GM21528 (cell line): ENCODE measurements around the gene HSPA6.
"Not testable (repeated sequence)": the region's sequence is repeated elsewhere in the genome, so short reads cannot be mapped to it uniquely, and the experiment has no call there.

Source experiments
- ATAC-seq: cut with Tn5 transposase; IDR thresholded peaks from one replicate; pipeline ENCODE4 v1.9.1; 2021; ENCODE audit warnings: mild to moderate bottlenecking, moderate library complexity; ENCODE audit not compliant: unreplicated experiment, low FRiP score

Gene HSPA6

GRCh38 chr1:161502641-161503393 is 21.5 kb upstream of the HSPA6 start:
- ATAC-seq, result no peak

- no peak for ATAC-seq
These were observed 21.0 kb upstream of the HSPA6 start for GRCh38 chr1:161503394-161503748.

- ATAC-seq, result no peak
These were observed 18.7 kb upstream of the HSPA6 start for GRCh38 chr1:161505686-161506085.

DNA sequence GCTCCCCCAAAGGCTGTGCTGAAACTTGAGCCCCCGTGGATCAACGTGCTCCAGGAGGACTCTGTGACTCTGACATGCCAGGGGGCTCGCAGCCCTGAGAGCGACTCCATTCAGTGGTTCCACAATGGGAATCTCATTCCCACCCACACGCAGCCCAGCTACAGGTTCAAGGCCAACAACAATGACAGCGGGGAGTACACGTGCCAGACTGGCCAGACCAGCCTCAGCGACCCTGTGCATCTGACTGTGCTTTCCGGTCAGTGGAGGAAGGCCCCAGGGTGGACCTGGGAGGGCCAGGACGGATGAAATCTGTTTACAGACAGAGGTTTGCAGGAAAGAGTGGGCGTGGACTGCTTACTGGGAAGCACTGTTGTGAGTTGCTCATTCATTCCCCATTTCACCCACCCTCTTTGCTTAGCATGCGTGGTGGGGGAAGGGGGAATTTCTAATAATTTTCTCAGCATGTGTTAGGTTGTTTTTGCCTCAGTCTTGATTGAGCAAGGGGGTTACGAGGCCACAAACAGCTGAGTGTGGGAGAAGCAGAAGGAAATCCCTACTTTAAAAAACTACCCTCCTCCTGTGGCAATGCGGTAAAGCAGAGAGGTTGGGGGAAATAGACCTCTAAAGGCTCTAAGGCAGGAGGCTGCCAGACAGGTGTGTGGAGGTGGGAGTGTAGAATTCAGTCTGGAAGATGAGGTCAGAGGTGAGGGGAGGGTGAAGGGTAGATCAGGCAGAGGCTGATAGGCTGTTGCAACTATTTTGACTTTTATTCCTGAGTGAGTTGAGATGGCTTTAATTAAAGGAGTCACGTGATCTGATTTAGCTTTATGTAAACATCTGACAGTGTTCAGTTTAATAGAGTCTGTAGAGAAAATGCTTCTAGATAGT is 17.8 kb upstream of the HSPA6 start:
- no peak for ATAC-seq

- ATAC-seq, result no peak
These were observed 13.9 kb upstream of the HSPA6 start for GRCh38 chr1:161510477-161510876.

GRCh38 chr1:161511018-161511755 is 13.2 kb upstream of the HSPA6 start:
- ATAC-seq, result no peak

- no peak for ATAC-seq
These were observed 12.6 kb upstream of the HSPA6 start for GRCh38 chr1:161511756-161512060.

- not testable (repeated sequence) for ATAC-seq
These were observed 11.5 kb upstream of the HSPA6 start for GRCh38 chr1:161512636-161513447.

GRCh38 chr1:161513448-161513780 is 10.9 kb upstream of the HSPA6 start:
- not testable (repeated sequence) for ATAC-seq

GRCh38 chr1:161513953-161514352 is 10.4 kb upstream of the HSPA6 start:
- not testable (repeated sequence) for ATAC-seq

- not testable (repeated sequence) for ATAC-seq
These were observed 1.1 kb upstream of the HSPA6 start for GRCh38 chr1:161523041-161523816.

GRCh38 chr1:161524742-161525291 is 477 bp downstream of the HSPA6 start:
- peak; percentile 30 for ATAC-seq

DNA sequence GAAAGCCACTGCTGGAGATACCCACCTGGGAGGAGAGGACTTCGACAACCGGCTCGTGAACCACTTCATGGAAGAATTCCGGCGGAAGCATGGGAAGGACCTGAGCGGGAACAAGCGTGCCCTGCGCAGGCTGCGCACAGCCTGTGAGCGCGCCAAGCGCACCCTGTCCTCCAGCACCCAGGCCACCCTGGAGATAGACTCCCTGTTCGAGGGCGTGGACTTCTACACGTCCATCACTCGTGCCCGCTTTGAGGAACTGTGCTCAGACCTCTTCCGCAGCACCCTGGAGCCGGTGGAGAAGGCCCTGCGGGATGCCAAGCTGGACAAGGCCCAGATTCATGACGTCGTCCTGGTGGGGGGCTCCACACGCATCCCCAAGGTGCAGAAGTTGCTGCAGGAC is 981 bp downstream of the HSPA6 start:
- not testable (repeated sequence) for ATAC-seq

- not testable (repeated sequence) for ATAC-seq
These were observed 1.6 kb downstream of the HSPA6 start for GRCh38 chr1:161525918-161526317.

GRCh38 chr1:161528550-161528949 is 4.2 kb downstream of the HSPA6 start:
- not testable (repeated sequence) for ATAC-seq

- ATAC-seq, result not testable (repeated sequence)
These were observed 5.2 kb downstream of the HSPA6 start for GRCh38 chr1:161529463-161530104.

DNA sequence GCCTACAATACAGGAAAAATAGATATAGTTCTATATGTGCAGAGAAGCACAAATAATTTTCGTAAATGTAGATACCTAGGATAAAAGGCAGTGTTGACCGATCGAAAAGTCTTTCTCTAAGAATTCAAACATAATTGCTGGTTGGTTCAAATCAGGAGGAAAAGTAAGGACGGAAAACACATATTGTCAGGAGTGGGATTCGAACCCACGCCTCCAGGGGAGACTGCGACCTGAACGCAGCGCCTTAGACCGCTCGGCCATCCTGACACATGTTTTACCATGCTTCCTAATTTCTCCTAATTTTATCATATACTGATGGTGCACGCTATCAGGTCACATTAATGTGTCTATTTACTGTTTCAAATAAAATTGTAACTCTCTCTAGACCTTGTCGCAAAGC is 5.8 kb downstream of the HSPA6 start:
- ATAC-seq, result peak; percentile 44

- peak; percentile 52 for ATAC-seq
These were observed 6.6 kb downstream of the HSPA6 start for GRCh38 chr1:161530671-161531641.
